AG04450 (cell line): ENCODE data around the gene SND1. TPM values are rescaled to one million over a fixed set of nuclear protein-coding genes. Genes with fewer than 3 reads are reported as not detected.

Source experiments
- CTCF ChIA-PET: fragments of 300-600, 350-600 bp; formaldehyde crosslinking; extraction: SDS; loops from one replicate; lab custom pipeline; 2022; ENCODE audit warnings: antibody characterized with exemption, inconsistent platforms; lab: Charles Lee
- POLR2A ChIA-PET: fragments of 350-600 bp; formaldehyde crosslinking; extraction: SDS; loops from one replicate; lab custom pipeline; 2021; ENCODE audit warnings: antibody characterized with exemption, inconsistent platforms; lab: Yijun Ruan, JAX
- DNase-seq: peaks from one replicate; pipeline ENCODE4 v3.0.0-alpha.2; 2011; ENCODE audit warnings: low read depth, low spot score
- H3K27ac ChIP-seq: one replicate; pipeline ENCODE4 v1.5.1; 2012; ENCODE audit warnings: low read depth, low read length, control low read depth
- H3K27me3 ChIP-seq: one replicate; pipeline ENCODE4 v1.6.0; 2012; ENCODE audit warnings: low read length; ENCODE audit not compliant: control insufficient read depth, insufficient read depth
- H3K4me3 ChIP-seq: 2 replicates; pipeline ENCODE4 v1.5.1; 2011; ENCODE audit warnings: mild to moderate bottlenecking, low read depth, low read length, control low read depth
- H3K9me3 ChIP-seq: 2 replicates; pipeline ENCODE4 v1.5.1; 2012; ENCODE audit warnings: low read length; ENCODE audit not compliant: control insufficient read depth, insufficient read depth
- polyA plus RNA-seq: library from polyadenylated mRNA; depleted of rRNA; stranded (reverse); fragments of >200 nt; gene quantifications from 2 replicates; pipeline ENCODE4 v1.2.3, GENCODE V29; 2011
- TF ChIP-seq, protein P1 (sequence below): IDR thresholded peaks from 2 replicates; pipeline ENCODE4 v1.5.1; 2011; ENCODE audit warnings: low read depth, low read length, control low read depth, inconsistent platforms

The SND1 gene
- polyA plus RNA-seq, 1 experiment: 247 TPM

DNA sequence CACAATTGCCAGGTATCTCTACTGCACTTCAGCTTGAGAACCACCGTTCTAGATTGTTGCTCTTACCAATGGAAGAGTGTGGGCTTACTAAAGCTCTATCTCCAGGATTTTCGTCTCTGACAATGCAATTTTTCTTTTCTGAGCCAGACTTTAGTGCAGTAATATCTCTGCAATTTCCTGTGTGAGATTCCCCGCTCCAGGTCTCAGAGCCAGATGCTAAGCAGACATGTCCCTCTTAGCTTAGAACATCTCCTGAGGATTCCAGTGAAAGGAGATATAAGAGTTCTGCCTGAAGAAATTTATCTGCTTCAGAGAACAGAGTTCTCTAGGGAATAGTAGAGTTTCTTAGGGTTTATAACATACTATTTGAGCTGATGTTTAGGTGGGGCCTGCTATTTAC, 82.0 kb downstream of the SND1 start:
- no peak overlapping the region for H3K27ac ChIP-seq
- no peak overlapping the region for H3K4me3 ChIP-seq
- ChIA-PET CTCF (no interaction called here), POLR2A (interaction anchor here (0.5 kb wide), 1 partner anchor 27 kb away, joined by 3 read pairs; no protein-coding TSS in a partner anchor)
- DNase-seq: no peak
- H3K9me3 ChIP-seq: no peaks in the 10 kb centered on the region
- TF ChIP-seq, protein P1, sequence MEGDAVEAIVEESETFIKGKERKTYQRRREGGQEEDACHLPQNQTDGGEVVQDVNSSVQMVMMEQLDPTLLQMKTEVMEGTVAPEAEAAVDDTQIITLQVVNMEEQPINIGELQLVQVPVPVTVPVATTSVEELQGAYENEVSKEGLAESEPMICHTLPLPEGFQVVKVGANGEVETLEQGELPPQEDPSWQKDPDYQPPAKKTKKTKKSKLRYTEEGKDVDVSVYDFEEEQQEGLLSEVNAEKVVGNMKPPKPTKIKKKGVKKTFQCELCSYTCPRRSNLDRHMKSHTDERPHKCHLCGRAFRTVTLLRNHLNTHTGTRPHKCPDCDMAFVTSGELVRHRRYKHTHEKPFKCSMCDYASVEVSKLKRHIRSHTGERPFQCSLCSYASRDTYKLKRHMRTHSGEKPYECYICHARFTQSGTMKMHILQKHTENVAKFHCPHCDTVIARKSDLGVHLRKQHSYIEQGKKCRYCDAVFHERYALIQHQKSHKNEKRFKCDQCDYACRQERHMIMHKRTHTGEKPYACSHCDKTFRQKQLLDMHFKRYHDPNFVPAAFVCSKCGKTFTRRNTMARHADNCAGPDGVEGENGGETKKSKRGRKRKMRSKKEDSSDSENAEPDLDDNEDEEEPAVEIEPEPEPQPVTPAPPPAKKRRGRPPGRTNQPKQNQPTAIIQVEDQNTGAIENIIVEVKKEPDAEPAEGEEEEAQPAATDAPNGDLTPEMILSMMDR: no peak
- no peaks in the 10 kb centered on the region for H3K27me3 ChIP-seq

DNA sequence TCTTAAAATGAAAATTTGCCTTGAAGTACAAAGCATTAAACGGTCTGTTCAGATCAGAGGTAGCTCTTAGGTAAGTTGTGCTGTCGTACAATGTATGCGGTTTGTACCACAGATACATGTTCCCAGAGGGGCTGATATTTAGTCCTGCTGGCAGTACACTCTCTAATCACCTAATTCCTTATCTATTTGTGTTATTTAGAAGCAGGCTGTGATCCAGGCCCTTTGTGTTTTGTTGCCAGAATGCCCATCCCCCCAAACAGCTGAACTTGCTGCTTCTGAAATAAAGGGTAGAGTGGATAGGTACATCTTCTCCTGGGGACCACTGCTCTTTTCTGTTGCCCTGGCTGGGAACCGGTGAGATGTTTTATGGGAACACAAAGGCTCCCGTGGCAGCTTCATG, 84.5 kb downstream of the SND1 start:
- H3K27ac ChIP-seq: no peak overlapping the region
- H3K27me3 ChIP-seq: no peaks in the 10 kb centered on the region
- H3K4me3 ChIP-seq: no peak overlapping the region
- no peak for DNase-seq
- CTCF ChIA-PET: no interaction called here
- no peaks in the 10 kb centered on the region for H3K9me3 ChIP-seq
- POLR2A ChIA-PET: no interaction called here
- TF ChIP-seq, protein P1: no peak

DNA sequence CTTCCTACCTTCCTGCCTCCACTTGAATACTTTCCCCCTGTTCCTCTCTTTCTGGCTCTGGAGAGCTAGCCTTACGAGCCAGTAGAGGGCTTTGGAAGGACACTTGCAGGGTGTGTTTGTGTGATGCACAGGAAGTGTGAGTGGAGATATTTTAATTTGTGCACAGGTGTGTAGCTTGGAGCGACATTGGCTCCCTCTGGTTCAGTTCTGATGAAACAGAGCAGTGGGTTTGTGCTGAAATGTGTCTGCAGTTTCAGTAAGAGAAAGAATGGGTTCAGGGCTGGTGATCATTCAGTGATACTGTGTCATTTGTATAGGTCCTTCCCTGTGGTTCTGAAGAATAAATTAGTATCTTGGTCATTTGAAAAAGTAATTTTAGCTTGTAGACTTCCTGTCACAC, 86.9 kb downstream of the SND1 start:
- Histone ChIP-seq H3K4me3 (no peak overlapping the region), H3K9me3 (no peaks in the 10 kb centered on the region), H3K27me3 (no peaks in the 10 kb centered on the region), H3K27ac (no peak overlapping the region)
- ChIA-PET CTCF (no interaction called here), POLR2A (no interaction called here)
- TF ChIP-seq, protein P1: no peak
- no peak for DNase-seq

DNA sequence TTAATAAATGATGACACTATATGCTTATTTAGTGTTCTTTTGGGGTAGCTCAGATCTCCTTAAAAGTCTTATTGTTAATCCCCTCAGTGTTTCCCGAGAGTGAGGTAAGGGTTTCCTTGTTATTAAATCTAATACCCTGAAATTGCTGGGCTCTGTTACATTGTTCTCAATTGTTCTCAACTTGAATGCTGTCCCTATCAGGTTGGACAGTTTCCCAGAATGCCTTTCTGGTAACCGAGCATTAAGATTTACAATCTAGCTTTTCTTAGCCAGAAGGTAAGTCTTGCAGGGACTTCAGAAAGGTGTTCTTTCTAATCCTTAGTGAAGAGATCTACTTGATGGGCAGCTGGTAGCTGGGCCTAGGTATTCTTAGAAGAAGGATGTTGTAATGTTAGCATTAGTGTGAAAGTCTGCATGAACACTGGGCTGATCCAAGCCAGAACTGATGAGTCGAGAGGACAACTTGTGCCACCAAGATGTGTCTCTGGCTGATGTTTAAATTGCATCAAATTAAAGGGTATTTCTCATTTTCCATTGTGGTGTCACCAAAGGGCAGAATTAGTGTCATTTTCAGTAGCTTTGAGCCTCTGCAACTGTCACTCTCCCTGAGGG, 89.9 kb downstream of the SND1 start:
- no peak for DNase-seq
- Histone ChIP-seq H3K9me3 (no peaks in the 10 kb centered on the region), H3K27ac (no peak overlapping the region), H3K4me3 (no peak overlapping the region), H3K27me3 (no peaks in the 10 kb centered on the region)
- TF ChIP-seq, protein P1: no peak
- ChIA-PET POLR2A (no interaction called here), CTCF (interaction anchor here (1.3 kb wide), 1 partner anchor 33 kb away, joined by 3 read pairs; no protein-coding TSS in a partner anchor)

DNA sequence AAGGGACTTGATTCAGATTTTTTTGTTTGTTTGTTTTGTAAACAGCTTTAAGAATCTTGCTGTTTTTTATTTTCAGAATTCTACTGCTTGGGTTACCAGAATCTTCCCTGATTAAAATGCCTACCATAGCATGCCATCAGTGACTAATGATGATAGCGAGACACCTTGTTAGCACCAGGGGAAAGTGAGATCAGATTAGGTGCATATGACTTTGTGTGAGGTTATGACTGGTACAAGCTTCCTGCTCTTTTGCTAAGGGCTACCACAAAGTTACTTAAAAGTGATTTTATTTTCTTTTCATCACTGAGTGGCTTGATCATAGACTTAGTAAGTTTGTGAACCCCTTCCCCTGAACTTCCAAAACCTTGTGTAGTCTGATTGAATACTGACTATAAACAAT, 93.5 kb downstream of the SND1 start:
- ChIA-PET CTCF (no interaction called here), POLR2A (no interaction called here)
- Histone ChIP-seq H3K4me3 (no peak overlapping the region), H3K27me3 (no peaks in the 10 kb centered on the region), H3K27ac (no peak overlapping the region), H3K9me3 (no peaks in the 10 kb centered on the region)
- TF ChIP-seq, protein P1: no peak
- no peak for DNase-seq
